ENCODE measurements around the gene MMAB. TPM values are rescaled to one million over a fixed set of nuclear protein-coding genes. Genes with fewer than 3 reads are reported as not detected.

Gene MMAB
- total and polyA plus RNA-seq, 2 of the 13 experiments (the other 11 are each of a cell fraction or from before 2014, with no cell fraction given) = 26.1 to 77.3 TPM

- POLR2A ChIA-PET = interaction anchor here (1.0 to 1.9 kb wide), 4 partner anchors 15 to 173 kb away, joined by 3 to 4 read pairs (median 3); partner anchors contain the start of gene FAM222A
- Histone ChIP-seq H3K9me3 (ENCODE audit: low read length) (no peaks in the 10 kb centered on the region), H3K36me3 (replicated peaks in 1 of 2; ENCODE audit: control insufficient read depth in 1 of 2, insufficient read depth in 2 of 2, low read length in 2 of 2) (no peaks in the 10 kb centered on the region), H3K4me2 (ENCODE audit: low read depth, low read length) (peak overlapping the region; percentile 70), H3K4me1 (ENCODE audit: insufficient read depth, low read length) (peaks cover 58% of the 10 kb centered on the region), H3K79me2 (ENCODE audit: insufficient read depth, low read length) (no peaks in the 10 kb centered on the region), H3K27ac (ENCODE audit: extremely low read length, insufficient read depth, low read length) (peak overlapping the region; percentile 31), H3K27me3 (ENCODE audit: control insufficient read depth in 1 of 2, insufficient read depth in 2 of 2, low read length in 2 of 2) (peaks cover 0 to 7% of the 10 kb centered on the region in 2 experiments; a peak in 4 of 5 replicates), H3K4me3 (replicated peaks in 1 of 3; ENCODE audit: insufficient read depth in 1 of 3, low read depth in 2 of 3, low read length in 3 of 3) (peak overlapping the region in 1 of 3 experiments; percentile 37; a peak in 2 of 6 replicates), H3K9ac (ENCODE audit: insufficient read depth, low read depth, low read length) (no peak overlapping the region), H2AFZ (ENCODE audit: low read length) (no peak overlapping the region), H4K20me1 (ENCODE audit: insufficient read depth, low read length) (no peaks in the 10 kb centered on the region)
- no TSS peak for BruUV-seq (replicated peaks)
- CTCF ChIA-PET (ENCODE audit: low intra/inter-chr PET ratio, low total read pairs) = no interaction called here
- peak; percentile 28 for ATAC-seq
- FAIRE-seq = peak; percentile 71
- in situ Hi-C loops (cut with HindIII; ENCODE audit: extremely low pct_ligation_motif_present, low pct_unique_long_range_greater_than_20kb) (no loop called here), intact Hi-C loops (cut with micrococcal nuclease; ENCODE audit: unreplicated experiment) (no loop called here)
- peak; percentile 71 for DNase-seq (ENCODE audit: low spot score)
- WGBS (ENCODE audit: low lambda C conversion rate) = 0% methylated on average over 3 of the region's 3 CpGs
- TF ChIP-seq ZMYM3 (CRISPR knock-in tag; IDR thresholded peaks at IDR 0.05) = peak; percentile 99
- no peak for TF ChIP-seq NFIC (IDR thresholded peaks at IDR 0.05; ENCODE audit: low read length)
- TF ChIP-seq ZNF629 (CRISPR knock-in tag; conservative IDR thresholded peaks at IDR 0.05) = no peak
- TF ChIP-seq MAF1 (CRISPR knock-in tag; IDR thresholded peaks at IDR 0.05; ENCODE audit: borderline replicate concordance) = no peak
- 0 out of 2 replicates have a peak, but pooled peaks have one; percentile 23 for TF ChIP-seq NR2F2 (IDR thresholded peaks at IDR 0.05; ENCODE audit: borderline replicate concordance, low read depth)
- TF ChIP-seq ZBTB26 (CRISPR knock-in tag; IDR thresholded peaks at IDR 0.05; ENCODE audit: borderline replicate concordance) = no peak
- TF ChIP-seq SP4 (CRISPR knock-in tag; IDR thresholded peaks at IDR 0.05) = no peak
- no peak for TF ChIP-seq ZNF460 (CRISPR knock-in tag; IDR thresholded peaks at IDR 0.05; ENCODE audit: borderline replicate concordance)
- no peak for TF ChIP-seq ZNF891 (CRISPR knock-in tag; IDR thresholded peaks at IDR 0.05)
- no peak for TF ChIP-seq RFXAP (CRISPR knock-in tag; IDR thresholded peaks at IDR 0.05; ENCODE audit: borderline replicate concordance)
- peak; percentile 49; the same call in 1 of the 2 replicates for TF ChIP-seq FOXA3 (CRISPR knock-in tag; IDR thresholded peaks at IDR 0.05)
- peak; percentile 56 for TF ChIP-seq RARA (CRISPR knock-in tag; IDR thresholded peaks at IDR 0.05)
- no peak for TF ChIP-seq ZNF20 (CRISPR knock-in tag; IDR thresholded peaks at IDR 0.05)
- TF ChIP-seq IKZF1 (IDR thresholded peaks at IDR 0.05) = no peak
- TF ChIP-seq AHDC1 (CRISPR knock-in tag; IDR thresholded peaks at IDR 0.05; ENCODE audit: borderline replicate concordance) = 0 out of 2 replicates have a peak, but pooled peaks have one; percentile 18
- 0 out of 2 replicates have a peak, but pooled peaks have one; percentile 24 for TF ChIP-seq ZNF121 (CRISPR knock-in tag; IDR thresholded peaks at IDR 0.05)
- TF ChIP-seq NCOA1 (CRISPR knock-in tag; IDR thresholded peaks at IDR 0.05) = no peak
- TF ChIP-seq SOX13 (IDR thresholded peaks at IDR 0.05) = no peak
- peak in 1 of 2 experiments; percentile 44; a peak in 1 of 4 replicates for TF ChIP-seq SOX13 (CRISPR knock-in tag; conservative IDR thresholded peaks at IDR 0.05 in 1 of 2, IDR thresholded peaks at IDR 0.05 in 1 of 2)
- no peak for TF ChIP-seq SUZ12 (IDR thresholded peaks at IDR 0.05; ENCODE audit: low read depth, low read length)
- peak; percentile 24; the same call in 1 of the 2 replicates for TF ChIP-seq SAP130 (CRISPR knock-in tag; IDR thresholded peaks at IDR 0.05; ENCODE audit: low read depth)
These were observed 30.9 kb upstream of the MMAB start for GRCh38 chr12:109604132-109604585.

Data from HepG2 (cell line).